Esophagus muscularis mucosa (tissue), 3 donors: ENCODE results near the gene MPRIP.

Experiments used
- CTCF ChIP-seq, 3 experiments: fragments of 200-600 bp in 2 of 3; fragments of 450-650 bp in 1 of 3; sonication (generic) in 2 of 3; IDR thresholded peaks; one replicate each; pipeline ENCODE4 v1.5.1; 2017 to 2019; ENCODE audit warnings: antibody characterized with exemption in 3 of 3, mild to moderate bottlenecking in 2 of 3, moderate library complexity in 1 of 3
- POLR2A ChIP-seq: fragments of 450-650 bp; IDR thresholded peaks from one replicate; pipeline ENCODE4 v1.6.1; 2017; ENCODE audit warnings: antibody characterized with exemption, moderate library complexity, mild to moderate bottlenecking, low read depth

GRCh38 chr17:17206913-17207335 is 164.7 kb downstream of the MPRIP start:
- no peak for TF ChIP-seq POLR2A
- no peak for TF ChIP-seq CTCF (IDR thresholded peaks at IDR 0.05)
